Large intestine (tissue), 3 donors: ENCODE data around the gene GSK3A. TPM values are rescaled to one million over a fixed set of nuclear protein-coding genes. Genes with fewer than 3 reads are reported as not detected.

Source experiments
- DNase-seq, 2 donors: peaks; one replicate each; pipeline versions ENCODE4 v3.0.0 to v3.0.0-alpha.2; 2013
- H3K27ac ChIP-seq: one replicate; pipeline ENCODE4 v1.5.1; 2013; ENCODE audit warnings: low read length
- H3K27me3 ChIP-seq: 2 replicates; pipeline ENCODE4 v1.6.1; 2013; ENCODE audit warnings: low read length; ENCODE audit not compliant: control insufficient read depth, insufficient read depth
- H3K36me3 ChIP-seq: 2 replicates; pipeline ENCODE4 v1.6.1; 2013; ENCODE audit warnings: low read length; ENCODE audit not compliant: control insufficient read depth, insufficient read depth
- H3K4me1 ChIP-seq: one replicate; pipeline ENCODE4 v1.6.1; 2013; ENCODE audit warnings: low read length; ENCODE audit not compliant: control insufficient read depth, insufficient read depth
- H3K4me3 ChIP-seq: one replicate; pipeline ENCODE4 v1.5.1; 2013; ENCODE audit warnings: low read length
- H3K9me3 ChIP-seq: one replicate; pipeline ENCODE4 v1.6.1; 2013; ENCODE audit warnings: mild to moderate bottlenecking, low read depth, low read length, moderate library complexity; ENCODE audit not compliant: control insufficient read depth
- WGBS: methylation state at CpG from one replicate; pipeline ENCODE4 v1.1.5; 2013; ENCODE audit warnings: low lambda C conversion rate; ENCODE audit not compliant: insufficient coverage; 5-methylcytosine and 5-hydroxymethylcytosine counted together
- polyA plus RNA-seq: library from polyadenylated mRNA; unstranded; fragments of 120-200 nt; gene quantifications from one replicate; pipeline ENCODE4 v1.2.1, GENCODE V29; 2013

Gene GSK3A
- polyA plus RNA-seq, 1 donor = 70.8 TPM

GRCh38 chr19:42208612-42209011 is 33.8 kb downstream of the GSK3A start:
- no peaks in the 10 kb centered on the region for H3K9me3 ChIP-seq
- no peak for DNase-seq
- no peak overlapping the region for H3K27ac ChIP-seq
- no CpG with 5 or more reads among the region's 11 CpGs for WGBS
- no peak overlapping the region for H3K4me3 ChIP-seq
- H3K27me3 ChIP-seq = no peaks in the 10 kb centered on the region
- H3K36me3 ChIP-seq = peaks cover 71% of the 10 kb centered on the region
- no peaks in the 10 kb centered on the region for H3K4me1 ChIP-seq

- no peak overlapping the region for H3K27ac ChIP-seq
- WGBS = no CpG with 5 or more reads among the region's 6 CpGs
These were observed 34.6 kb downstream of the GSK3A start for GRCh38 chr19:42207767-42208271.

GRCh38 chr19:42206871-42207755 is 35.3 kb downstream of the GSK3A start:
- H3K36me3 ChIP-seq = peaks cover 71% of the 10 kb centered on the region
- H3K4me3 ChIP-seq = no peak overlapping the region
- no CpG with 5 or more reads among the region's 14 CpGs for WGBS
- DNase-seq = no peak
- H3K9me3 ChIP-seq = no peaks in the 10 kb centered on the region
- H3K4me1 ChIP-seq = no peaks in the 10 kb centered on the region
- no peak overlapping the region for H3K27ac ChIP-seq
- no peaks in the 10 kb centered on the region for H3K27me3 ChIP-seq

More at GRCh38 chr19:42207767-42208271, 34.6 kb downstream of the GSK3A start:
- Histone ChIP-seq H3K4me1 (no peaks in the 10 kb centered on the region), H3K9me3 (no peaks in the 10 kb centered on the region), H3K27me3 (no peaks in the 10 kb centered on the region), H3K36me3 (peaks cover 70% of the 10 kb centered on the region), H3K4me3 (no peak overlapping the region)
- no peak for DNase-seq

- H3K4me1 ChIP-seq = no peaks in the 10 kb centered on the region
- no peaks in the 10 kb centered on the region for H3K27me3 ChIP-seq
- no peak for DNase-seq
- H3K4me3 ChIP-seq = no peak overlapping the region
- H3K9me3 ChIP-seq = no peaks in the 10 kb centered on the region
- no CpG with 5 or more reads among the region's 6 CpGs for WGBS
- H3K27ac ChIP-seq = no peak overlapping the region
- peaks cover 88% of the 10 kb centered on the region for H3K36me3 ChIP-seq
These were observed 37.7 kb downstream of the GSK3A start for GRCh38 chr19:42204664-42205063.

GRCh38 chr19:42203700-42204099 is 38.7 kb downstream of the GSK3A start:
- no CpG with 5 or more reads among the region's 2 CpGs for WGBS
- no peak for DNase-seq
- no peak overlapping the region for H3K4me3 ChIP-seq
- no peak overlapping the region for H3K27ac ChIP-seq
- no peaks in the 10 kb centered on the region for H3K27me3 ChIP-seq
- H3K4me1 ChIP-seq = no peaks in the 10 kb centered on the region
- peaks cover 88% of the 10 kb centered on the region for H3K36me3 ChIP-seq
- no peaks in the 10 kb centered on the region for H3K9me3 ChIP-seq

GRCh38 chr19:42202290-42202880 is 40.0 kb downstream of the GSK3A start:
- Histone ChIP-seq H3K36me3 (peaks cover 86% of the 10 kb centered on the region), H3K4me1 (peaks cover 4% of the 10 kb centered on the region), H3K27ac (no peak overlapping the region), H3K27me3 (no peaks in the 10 kb centered on the region), H3K9me3 (no peaks in the 10 kb centered on the region), H3K4me3 (no peak overlapping the region)
- no peak for DNase-seq
- WGBS = no CpG with 5 or more reads among the region's 5 CpGs

GRCh38 chr19:42201489-42202289 is 40.7 kb downstream of the GSK3A start:
- peaks cover 7% of the 10 kb centered on the region for H3K4me1 ChIP-seq
- no peaks in the 10 kb centered on the region for H3K27me3 ChIP-seq
- peaks cover 80% of the 10 kb centered on the region for H3K36me3 ChIP-seq
- WGBS = 83% methylated on average over 2 of the region's 6 CpGs
- no peaks in the 10 kb centered on the region for H3K9me3 ChIP-seq
- no peak overlapping the region for H3K4me3 ChIP-seq
- DNase-seq = no peak
- H3K27ac ChIP-seq = peak overlapping the region; percentile 36

- Histone ChIP-seq H3K27ac (no peak overlapping the region), H3K27me3 (no peaks in the 10 kb centered on the region), H3K36me3 (peaks cover 72% of the 10 kb centered on the region), H3K9me3 (no peaks in the 10 kb centered on the region), H3K4me1 (peaks cover 7% of the 10 kb centered on the region), H3K4me3 (no peak overlapping the region)
- WGBS = no CpG with 5 or more reads among the region's 5 CpGs
- no peak for DNase-seq
These were observed 42.2 kb downstream of the GSK3A start for GRCh38 chr19:42200116-42200715.

GRCh38 chr19:42199440-42200115 is 42.8 kb downstream of the GSK3A start:
- Histone ChIP-seq H3K27me3 (no peaks in the 10 kb centered on the region), H3K27ac (no peak overlapping the region), H3K4me3 (no peak overlapping the region), H3K36me3 (peaks cover 72% of the 10 kb centered on the region), H3K4me1 (peaks cover 7% of the 10 kb centered on the region), H3K9me3 (no peaks in the 10 kb centered on the region)
- DNase-seq = no peak
- no CpG with 5 or more reads among the region's 32 CpGs for WGBS
